D721Med (cell line): ENCODE measurements around the gene SPATA21.

Experiments
- DNase-seq: peaks from one replicate; pipeline ENCODE4 v3.0.0; 2011; ENCODE audit warnings: low spot score; ENCODE audit not compliant: insufficient read length
- FAIRE-seq: peaks from 2 replicates; lab custom pipeline; 2011; peaks lifted over from hg19 to GRCh38; lab: Jason Lieb, UNC
- TF ChIP-seq, protein P1 (sequence below): IDR thresholded peaks from 2 replicates; pipeline ENCODE4 v1.5.1; 2012; ENCODE audit warnings: mild to moderate bottlenecking, control low read depth; ENCODE audit not compliant: insufficient read depth; ENCODE audit errors: missing control alignments

SPATA21 gene

DNA sequence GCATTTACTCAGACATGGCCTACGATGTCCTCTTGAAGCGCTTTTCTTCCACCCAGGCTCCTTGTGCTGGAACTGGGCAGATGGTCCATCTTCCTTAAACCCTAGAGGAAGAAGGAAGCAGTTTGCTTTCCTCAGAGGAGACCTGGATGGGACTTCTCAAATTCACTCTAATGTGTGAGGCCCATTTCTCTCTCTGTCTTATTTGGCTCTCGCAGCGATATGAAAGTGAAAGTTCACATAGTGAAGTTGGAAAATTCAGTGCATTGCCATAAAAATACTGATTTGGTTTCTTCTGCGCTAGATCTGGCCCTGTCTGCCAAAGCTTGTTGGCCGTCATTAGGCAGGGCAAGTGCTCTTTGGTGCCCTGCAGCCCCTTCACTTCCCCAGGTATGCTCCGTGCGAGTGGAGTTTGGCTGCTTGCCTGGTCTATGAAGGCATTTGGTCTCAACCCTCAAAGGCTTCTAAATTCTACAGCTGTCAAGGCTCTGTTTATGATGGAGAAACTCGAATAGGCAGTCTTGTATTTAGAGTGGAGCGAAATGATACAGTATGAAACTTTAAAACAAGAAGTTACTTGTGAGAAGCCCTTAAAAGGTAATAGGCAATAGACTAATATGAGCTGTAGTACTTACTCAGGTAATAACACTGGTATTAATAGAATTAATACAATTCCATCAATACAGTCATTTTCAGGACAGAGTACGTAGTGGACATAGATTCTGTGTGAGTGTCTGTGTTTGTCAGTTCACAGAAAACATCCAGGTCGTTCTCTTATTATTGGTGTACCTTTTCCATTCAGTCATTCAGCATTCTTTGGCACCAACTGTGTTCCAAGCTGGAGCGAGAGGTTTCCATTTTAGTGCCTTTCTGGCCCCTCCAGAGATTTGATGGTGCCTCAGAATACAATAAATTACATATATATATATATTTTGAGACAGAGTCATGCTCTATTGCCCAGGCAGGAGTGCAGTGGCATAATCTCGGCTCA, 49.7 kb downstream of the SPATA21 start:
- TF ChIP-seq, protein P1, sequence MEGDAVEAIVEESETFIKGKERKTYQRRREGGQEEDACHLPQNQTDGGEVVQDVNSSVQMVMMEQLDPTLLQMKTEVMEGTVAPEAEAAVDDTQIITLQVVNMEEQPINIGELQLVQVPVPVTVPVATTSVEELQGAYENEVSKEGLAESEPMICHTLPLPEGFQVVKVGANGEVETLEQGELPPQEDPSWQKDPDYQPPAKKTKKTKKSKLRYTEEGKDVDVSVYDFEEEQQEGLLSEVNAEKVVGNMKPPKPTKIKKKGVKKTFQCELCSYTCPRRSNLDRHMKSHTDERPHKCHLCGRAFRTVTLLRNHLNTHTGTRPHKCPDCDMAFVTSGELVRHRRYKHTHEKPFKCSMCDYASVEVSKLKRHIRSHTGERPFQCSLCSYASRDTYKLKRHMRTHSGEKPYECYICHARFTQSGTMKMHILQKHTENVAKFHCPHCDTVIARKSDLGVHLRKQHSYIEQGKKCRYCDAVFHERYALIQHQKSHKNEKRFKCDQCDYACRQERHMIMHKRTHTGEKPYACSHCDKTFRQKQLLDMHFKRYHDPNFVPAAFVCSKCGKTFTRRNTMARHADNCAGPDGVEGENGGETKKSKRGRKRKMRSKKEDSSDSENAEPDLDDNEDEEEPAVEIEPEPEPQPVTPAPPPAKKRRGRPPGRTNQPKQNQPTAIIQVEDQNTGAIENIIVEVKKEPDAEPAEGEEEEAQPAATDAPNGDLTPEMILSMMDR: no peak
- DNase-seq (no peak), FAIRE-seq (no peak)

GRCh38 chr1:16386454-16387113, 50.6 kb downstream of the SPATA21 start:
- FAIRE-seq: no peak
- no peak for DNase-seq
- TF ChIP-seq, protein P1: no peak

DNA sequence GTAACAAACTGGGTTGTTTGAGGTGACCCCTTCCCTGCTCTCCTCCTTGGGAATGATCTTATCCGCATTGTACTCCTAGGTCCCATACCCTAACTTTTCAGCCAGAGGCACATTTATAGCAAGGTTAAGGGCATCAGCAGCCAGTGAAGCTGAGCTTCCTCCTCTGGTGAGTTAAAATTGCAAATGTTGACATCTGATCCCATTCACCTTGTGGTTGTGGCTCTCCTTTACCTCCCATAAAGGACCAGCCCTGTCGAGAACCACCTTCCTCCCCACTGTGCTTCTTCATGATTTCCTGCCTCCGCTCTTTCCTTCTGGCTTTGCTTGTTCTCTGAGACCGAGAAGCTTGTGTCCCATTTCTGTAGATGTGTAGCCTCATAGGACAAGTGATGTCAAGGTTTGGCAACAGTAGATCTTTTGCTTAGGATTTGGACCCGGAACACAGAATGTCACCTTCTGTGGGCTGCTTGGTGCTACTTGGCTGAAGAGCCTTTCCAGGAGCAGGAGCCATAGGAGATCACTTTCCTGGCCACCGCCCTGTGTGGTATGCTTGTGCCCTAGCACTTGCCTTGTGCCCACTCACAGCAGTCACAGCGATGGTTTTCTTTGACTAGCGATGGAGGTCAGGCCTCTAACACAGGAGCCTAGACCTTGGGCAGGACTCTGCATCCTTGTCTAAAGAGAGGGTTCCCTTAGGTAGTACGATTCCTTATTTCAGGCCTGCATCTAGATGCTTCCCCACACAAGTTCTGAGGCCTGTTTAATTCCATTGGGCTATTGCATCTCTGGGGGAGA, 51.4 kb downstream of the SPATA21 start:
- FAIRE-seq (no peak), DNase-seq (no peak)
- TF ChIP-seq, protein P1: no peak

DNA sequence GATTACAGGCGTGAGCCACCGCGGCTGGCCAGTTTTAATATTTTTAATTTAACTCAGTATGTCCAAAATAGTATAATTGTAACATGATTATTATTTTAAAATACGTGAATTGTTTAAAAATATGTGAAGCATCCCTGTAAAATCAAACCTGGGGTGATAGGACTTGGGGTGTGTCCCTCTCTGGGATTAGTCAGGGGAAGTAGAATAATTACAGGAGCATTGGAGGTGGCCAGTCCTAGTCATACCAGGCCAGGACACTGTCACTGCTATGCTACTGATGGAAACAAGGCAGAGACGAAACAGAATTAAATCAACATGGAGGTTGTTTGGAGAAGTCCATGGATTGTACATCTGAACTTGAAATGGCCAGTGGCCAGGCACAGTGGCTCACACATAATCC, 53.3 kb downstream of the SPATA21 start:
- FAIRE-seq (no peak), DNase-seq (no peak)
- TF ChIP-seq, protein P1: no peak

DNA sequence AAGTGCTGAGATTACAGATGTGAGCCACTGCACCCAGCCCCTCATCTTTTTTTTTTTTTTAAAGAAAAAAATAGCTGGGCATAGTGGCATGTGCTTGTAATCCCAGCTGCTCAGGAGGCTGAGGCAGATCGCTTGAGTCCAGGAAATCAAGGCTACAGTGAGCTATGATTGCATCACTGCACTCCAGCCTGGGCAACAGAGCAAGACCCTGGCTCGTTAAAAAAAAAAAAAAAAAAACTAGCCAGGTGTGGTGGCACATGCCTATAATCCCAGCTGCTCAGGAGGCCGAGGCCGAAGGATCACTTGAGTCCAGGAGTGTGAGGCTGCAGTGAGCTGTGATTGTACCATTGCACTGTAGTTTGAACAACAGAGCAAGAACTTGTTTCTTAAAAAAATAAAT, 56.4 kb downstream of the SPATA21 start:
- DNase-seq (no peak), FAIRE-seq (no peak)
- TF ChIP-seq, protein P1: no peak

- no peak for DNase-seq
- TF ChIP-seq, protein P1: no peak
- no peak for FAIRE-seq
These were observed 58.8 kb downstream of the SPATA21 start for GRCh38 chr1:16378443-16378842.
